Kidney (tissue), 14 donors: ENCODE results near the gene PPP2R2C. TPM values are rescaled to one million over a fixed set of nuclear protein-coding genes. Genes with fewer than 3 reads are reported as not detected.

Source experiments
- DNase-seq, 5 donors: peaks; one replicate each; pipeline ENCODE4 v3.0.0-alpha.2; 2013 to 2020
- FAIRE-seq: peaks from 2 replicates; lab custom pipeline; 2012; peaks lifted over from hg19 to GRCh38; lab: Jason Lieb, UNC
- H3K27ac ChIP-seq, 2 donors: one replicate each; pipeline ENCODE4 v1.7.0; 2013; ENCODE audit warnings: low read depth in 2 of 2, low read length in 2 of 2, inconsistent platforms in 1 of 2
- H3K27me3 ChIP-seq: one replicate; pipeline ENCODE4 v1.7.1; 2013; ENCODE audit warnings: low read length, inconsistent platforms; ENCODE audit not compliant: control insufficient read depth, insufficient read depth
- H3K36me3 ChIP-seq, 3 donors: one replicate each; pipeline versions ENCODE4 v1.7.0 to v1.7.1; 2013; ENCODE audit warnings: low read length in 3 of 3, control low read depth in 1 of 3, inconsistent platforms in 1 of 3; ENCODE audit not compliant: insufficient read depth in 3 of 3, control insufficient read depth in 2 of 3
- H3K4me1 ChIP-seq, 3 donors: one replicate each; pipeline versions ENCODE4 v1.7.0 to v1.7.1; 2013; ENCODE audit warnings: low read length in 3 of 3, inconsistent platforms in 1 of 3, low read depth in 1 of 3; ENCODE audit not compliant: control insufficient read depth in 2 of 3, insufficient read depth in 2 of 3
- H3K4me3 ChIP-seq, 3 donors: one replicate each; pipeline versions ENCODE4 v1.7.0 to v1.8.1; 2013; ENCODE audit warnings: low read length in 3 of 3, control low read depth in 1 of 3, inconsistent platforms in 1 of 3
- H3K9ac ChIP-seq, 3 donors: one replicate each; pipeline versions ENCODE4 v1.7.0 to v1.7.1; 2013; ENCODE audit warnings: low read length in 3 of 3, control low read depth in 1 of 3, inconsistent platforms in 1 of 3
- H3K9me3 ChIP-seq, 3 donors: one replicate each; pipeline versions ENCODE4 v1.7.0 to v1.7.1; 2013; ENCODE audit warnings: low read length in 3 of 3, control low read depth in 1 of 3, inconsistent platforms in 1 of 3; ENCODE audit not compliant: control insufficient read depth in 2 of 3, insufficient read depth in 1 of 3
- intact Hi-C: fragments of 100-400 bp; cut with DNase I; formaldehyde crosslinking; loops from one replicate; pipeline ENCODE4 v1.11.1; 2022
- polyA plus RNA-seq: library from polyadenylated mRNA; stranded (reverse); fragments of 350-450 nt; fragmentation: Illumina TruSeq; extraction: RNeasy Lipid Tissue Mini Kit (QIAGEN cat#74804); gene quantifications from one replicate; pipeline ENCODE4 v1.2.3, GENCODE V29; 2014; ENCODE audit warnings: low read depth, low replicate concordance; ENCODE audit not compliant: insufficient read depth
- total RNA-seq: library from RNA; stranded (reverse); fragmentation: NEBNext Ultra II Directional; extraction: Animal tissue kit (Norgen Biotek cat#: 25700); gene quantifications from one replicate; pipeline ENCODE4 v1.2.1, GENCODE V29; 2021
- TF ChIP-seq, protein P1 (sequence below): IDR thresholded peaks from 3 replicates; pipeline ENCODE4 v1.5.1; 2012; ENCODE audit warnings: mild to moderate bottlenecking, moderate library complexity, borderline replicate concordance; ENCODE audit not compliant: insufficient read depth; ENCODE audit errors: extremely low read depth
- donor health status: control.
- donor health status: control.
- donor health status: control.
- donor health status: control.
- donor health status: control.
- donor health status: DM: yes; HTN: yes; CAD: no.
- donor health status: Normal renal cell carcinoma (clear cell type).

PPP2R2C gene
- total and polyA plus RNA-seq, 2 donors from 2014 or later = 0.39 to 0.82 TPM

DNA sequence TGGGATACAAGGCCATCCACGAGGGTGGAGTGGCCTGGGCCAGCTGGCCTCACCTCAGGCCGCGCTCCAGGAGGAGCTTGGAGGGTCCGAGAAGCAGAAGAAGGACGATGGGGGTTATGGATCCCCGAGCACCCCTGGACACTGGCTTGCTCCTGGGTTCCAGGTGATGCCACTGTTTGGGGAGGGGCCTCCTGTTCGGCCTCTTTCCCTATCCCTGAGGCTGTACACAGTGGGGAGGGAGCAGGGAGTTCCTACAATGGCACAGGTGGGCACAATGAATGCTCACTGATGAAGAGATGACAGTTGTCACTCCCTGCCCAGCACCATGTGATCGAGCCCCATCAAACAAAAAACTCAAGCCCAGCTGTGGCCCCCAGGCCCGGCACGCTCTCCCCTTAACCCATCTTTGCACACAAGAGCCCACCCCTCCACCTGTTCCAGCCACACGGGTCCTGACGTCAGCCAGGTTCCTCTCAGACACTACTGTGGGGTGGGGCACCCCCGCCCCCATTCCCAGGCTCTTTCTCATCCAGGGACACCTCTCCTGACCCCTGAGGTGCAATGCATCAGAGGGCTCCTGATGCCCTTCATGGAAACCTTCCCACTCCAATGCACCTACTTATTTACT lies 132.5 kb downstream of the PPP2R2C start:
- Histone ChIP-seq H3K4me3 (no peak overlapping the region), H3K9me3 (no peaks in the 10 kb centered on the region), H3K4me1 (no peaks in the 10 kb centered on the region), H3K9ac (no peak overlapping the region), H3K27ac (no peak overlapping the region), H3K27me3 (no peaks in the 10 kb centered on the region), H3K36me3 (no peaks in the 10 kb centered on the region)
- DNase-seq (peak in 1 of 5 donors; percentile 37), FAIRE-seq (no peak)
- intact Hi-C loops = no loop called here
- TF ChIP-seq, protein P1, sequence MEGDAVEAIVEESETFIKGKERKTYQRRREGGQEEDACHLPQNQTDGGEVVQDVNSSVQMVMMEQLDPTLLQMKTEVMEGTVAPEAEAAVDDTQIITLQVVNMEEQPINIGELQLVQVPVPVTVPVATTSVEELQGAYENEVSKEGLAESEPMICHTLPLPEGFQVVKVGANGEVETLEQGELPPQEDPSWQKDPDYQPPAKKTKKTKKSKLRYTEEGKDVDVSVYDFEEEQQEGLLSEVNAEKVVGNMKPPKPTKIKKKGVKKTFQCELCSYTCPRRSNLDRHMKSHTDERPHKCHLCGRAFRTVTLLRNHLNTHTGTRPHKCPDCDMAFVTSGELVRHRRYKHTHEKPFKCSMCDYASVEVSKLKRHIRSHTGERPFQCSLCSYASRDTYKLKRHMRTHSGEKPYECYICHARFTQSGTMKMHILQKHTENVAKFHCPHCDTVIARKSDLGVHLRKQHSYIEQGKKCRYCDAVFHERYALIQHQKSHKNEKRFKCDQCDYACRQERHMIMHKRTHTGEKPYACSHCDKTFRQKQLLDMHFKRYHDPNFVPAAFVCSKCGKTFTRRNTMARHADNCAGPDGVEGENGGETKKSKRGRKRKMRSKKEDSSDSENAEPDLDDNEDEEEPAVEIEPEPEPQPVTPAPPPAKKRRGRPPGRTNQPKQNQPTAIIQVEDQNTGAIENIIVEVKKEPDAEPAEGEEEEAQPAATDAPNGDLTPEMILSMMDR = no peak

DNA sequence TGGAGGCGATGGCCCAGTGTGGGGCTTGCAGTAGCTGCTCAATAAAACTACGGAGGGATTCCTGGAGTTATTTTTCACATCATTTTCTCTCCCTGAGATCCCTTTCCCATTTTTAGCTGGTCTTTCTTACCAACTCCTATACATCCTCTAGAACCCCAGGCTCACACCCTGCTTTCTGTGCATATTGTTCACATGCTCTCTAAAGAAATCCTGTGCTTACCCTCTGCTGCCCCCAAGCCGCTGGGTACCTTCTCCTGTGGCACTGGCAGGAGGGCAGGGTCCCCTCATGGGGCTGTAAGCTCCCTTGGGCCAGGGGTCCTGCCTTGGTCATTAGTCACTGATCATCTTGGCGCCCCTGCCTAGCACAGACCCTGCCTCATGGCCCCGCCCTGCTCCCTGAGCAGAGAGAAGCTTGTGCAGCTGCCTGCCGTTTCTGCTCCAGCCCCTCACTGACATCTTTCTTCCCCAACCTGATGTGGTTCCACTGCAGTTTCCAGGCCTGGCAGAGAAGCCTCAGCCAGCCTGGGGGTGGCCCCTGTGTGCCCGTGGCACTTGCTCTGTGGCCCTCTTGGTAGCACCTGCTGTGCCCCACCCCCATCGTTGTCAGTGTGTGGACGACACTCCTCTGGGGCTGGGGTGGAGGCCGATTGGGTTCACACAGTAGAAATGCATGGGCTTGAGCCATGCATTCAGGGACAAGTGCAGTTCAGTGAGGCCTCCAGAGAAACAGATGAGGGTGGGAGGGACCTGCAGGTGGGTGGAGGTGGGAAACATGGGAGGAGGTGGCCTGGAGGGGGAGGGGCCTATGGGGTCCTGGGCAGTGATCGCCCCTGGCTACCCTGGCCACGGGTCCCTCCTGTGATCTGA lies 133.2 kb downstream of the PPP2R2C start:
- Histone ChIP-seq H3K9me3 (no peaks in the 10 kb centered on the region), H3K27ac (no peak overlapping the region), H3K4me3 (no peak overlapping the region), H3K4me1 (no peaks in the 10 kb centered on the region), H3K36me3 (no peaks in the 10 kb centered on the region), H3K27me3 (no peaks in the 10 kb centered on the region), H3K9ac (no peak overlapping the region)
- DNase-seq = peak in 1 of 5 donors; percentile 48
- TF ChIP-seq, protein P1 = no peak
- no peak for FAIRE-seq
- intact Hi-C loops = no loop called here

DNA sequence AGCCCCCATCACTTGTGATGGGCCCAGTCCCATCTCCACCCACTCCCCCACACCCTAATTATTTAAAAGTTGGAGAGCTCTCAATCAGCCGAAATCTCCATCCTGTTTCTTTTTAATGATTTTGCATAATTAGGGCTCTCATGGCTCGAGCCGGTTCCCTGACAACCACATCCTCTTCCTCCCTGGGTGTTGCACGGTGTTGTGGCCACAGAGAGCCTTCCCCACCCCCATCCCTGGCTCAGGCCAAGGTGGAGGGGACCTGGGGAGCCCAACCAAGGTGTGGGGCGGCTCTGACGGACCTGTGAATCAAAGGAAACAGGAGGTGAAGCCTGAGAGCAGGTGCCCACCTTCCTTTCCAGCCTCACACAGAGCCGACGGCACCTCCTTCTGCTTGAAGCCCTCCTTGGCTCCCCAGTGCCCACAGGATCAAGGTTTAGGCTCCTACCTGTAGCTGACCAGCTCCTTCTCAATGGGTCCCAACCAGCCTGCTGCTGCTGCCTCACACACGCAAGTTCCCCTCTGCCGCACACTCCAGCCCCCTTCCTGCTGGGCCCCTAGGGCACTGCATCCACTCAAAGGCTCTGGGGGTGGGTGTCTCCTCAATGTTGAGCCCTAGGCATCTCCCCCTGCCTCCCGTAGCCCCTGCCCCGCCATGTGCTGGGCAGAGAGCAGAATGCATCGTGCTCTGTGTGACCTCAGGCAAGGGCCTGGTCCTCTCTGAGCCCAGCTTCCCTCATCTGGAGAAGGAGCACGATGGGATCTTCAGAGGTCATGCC lies 134.1 kb downstream of the PPP2R2C start:
- no peak for FAIRE-seq
- Histone ChIP-seq H3K36me3 (no peaks in the 10 kb centered on the region), H3K27me3 (no peaks in the 10 kb centered on the region), H3K27ac (no peak overlapping the region), H3K9ac (no peak overlapping the region), H3K4me1 (no peaks in the 10 kb centered on the region), H3K9me3 (no peaks in the 10 kb centered on the region), H3K4me3 (no peak overlapping the region)
- TF ChIP-seq, protein P1 = no peak
- intact Hi-C loops = no loop called here
- peak in 1 of 5 donors; percentile 69 for DNase-seq
